HG03469 (cell line): ENCODE results near the gene AQP9.

Source experiments
- ATAC-seq: cut with Tn5 transposase; IDR thresholded peaks from one replicate; pipeline ENCODE4 v1.9.1; 2021; ENCODE audit warnings: mild to moderate bottlenecking, moderate library complexity, moderate number of reproducible peaks; ENCODE audit not compliant: unreplicated experiment

Gene AQP9

DNA sequence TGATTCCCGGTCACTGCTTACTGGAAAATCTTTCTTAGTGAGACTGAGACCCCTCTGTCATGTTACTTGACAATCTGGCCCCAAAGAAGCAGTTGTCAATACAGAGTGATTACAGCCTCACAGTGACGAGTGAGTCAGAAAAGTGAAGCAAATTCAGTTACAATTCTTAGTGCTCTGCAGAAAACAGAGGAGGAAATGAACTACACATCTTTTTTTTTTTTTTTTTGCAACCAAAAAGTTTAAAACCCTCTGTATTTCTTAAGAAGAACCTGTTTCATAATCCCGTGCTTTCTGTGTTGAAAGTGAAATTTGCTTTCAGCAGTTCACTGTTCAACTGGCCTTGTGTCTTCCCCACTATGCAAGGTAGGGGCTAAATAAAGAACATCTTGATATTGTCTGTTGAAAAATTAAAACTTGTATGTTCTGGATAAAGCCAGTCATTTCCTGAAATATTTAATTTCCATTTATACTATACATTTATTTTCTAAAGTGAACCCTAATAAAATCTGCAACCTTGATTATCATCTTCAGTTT is 1.9 kb downstream of the AQP9 start:
- no peak for ATAC-seq

DNA sequence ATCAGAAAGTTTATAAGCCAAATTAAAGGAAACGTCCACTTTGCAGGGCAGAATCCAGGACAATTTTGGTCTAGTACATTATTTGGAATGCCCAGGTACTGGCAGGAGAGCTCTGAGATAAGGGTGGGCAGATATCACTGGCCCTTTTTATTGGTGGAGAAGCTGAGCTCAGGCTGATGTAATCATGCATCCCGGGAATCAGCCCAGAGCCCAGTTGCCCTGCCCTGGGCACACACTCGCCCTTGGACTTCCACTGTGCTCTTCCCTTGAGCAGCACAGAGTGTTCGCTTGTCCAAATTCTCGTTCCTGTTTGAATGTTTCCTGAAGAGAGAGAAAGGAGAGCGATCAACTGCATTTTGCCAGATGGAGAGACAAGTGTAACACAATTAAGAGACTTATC is 3.7 kb downstream of the AQP9 start:
- ATAC-seq, result no peak

DNA sequence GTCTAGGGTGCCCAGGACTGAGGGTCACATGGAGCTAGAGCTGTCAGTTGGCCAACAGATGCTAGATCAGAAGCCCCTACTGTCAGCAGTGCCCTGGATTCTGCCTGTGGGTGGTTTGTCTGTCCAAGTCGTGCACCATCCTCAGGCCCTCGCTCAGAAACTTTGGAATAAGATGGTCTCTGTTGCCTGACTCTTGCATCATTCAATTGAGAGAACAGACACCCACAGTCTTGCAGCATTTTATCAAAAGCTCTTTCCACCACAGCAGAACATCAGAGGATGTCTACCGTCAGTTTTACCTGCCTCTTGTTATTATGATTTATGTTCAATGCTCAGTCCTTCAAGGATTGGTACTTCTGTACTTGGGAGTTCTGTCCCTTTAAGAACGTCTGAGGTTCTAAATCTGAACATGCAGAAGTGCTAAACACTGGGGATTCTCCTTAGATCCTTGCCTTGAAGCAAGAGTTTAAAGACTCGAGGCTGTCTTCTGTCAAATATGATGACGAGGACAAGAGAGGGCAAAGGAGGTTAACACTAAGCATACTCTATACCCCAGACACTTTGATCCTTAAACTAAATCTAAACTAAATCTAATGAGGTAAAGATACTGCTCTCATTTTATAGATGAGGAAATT is 4.8 kb downstream of the AQP9 start:
- ATAC-seq, result no peak

DNA sequence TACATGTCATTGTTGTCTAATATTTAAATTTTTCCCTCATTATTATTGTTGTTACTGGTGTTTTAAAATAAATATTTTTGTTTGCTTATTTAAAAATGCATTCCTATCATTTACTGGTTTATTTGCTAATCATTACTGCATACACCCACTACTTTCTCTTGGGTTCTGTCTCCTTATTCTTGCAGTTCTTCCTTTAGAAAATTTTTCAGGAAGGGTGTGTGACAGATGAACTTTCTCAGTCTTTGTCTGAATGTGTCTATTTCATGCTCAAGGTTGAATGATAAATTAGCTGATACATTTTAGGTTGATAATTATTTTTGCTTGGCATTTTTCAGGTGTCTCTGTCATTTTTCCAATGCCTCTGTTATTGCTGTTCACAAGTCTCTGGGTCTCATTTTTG is 7.4 kb downstream of the AQP9 start:
- ATAC-seq, result no peak

DNA sequence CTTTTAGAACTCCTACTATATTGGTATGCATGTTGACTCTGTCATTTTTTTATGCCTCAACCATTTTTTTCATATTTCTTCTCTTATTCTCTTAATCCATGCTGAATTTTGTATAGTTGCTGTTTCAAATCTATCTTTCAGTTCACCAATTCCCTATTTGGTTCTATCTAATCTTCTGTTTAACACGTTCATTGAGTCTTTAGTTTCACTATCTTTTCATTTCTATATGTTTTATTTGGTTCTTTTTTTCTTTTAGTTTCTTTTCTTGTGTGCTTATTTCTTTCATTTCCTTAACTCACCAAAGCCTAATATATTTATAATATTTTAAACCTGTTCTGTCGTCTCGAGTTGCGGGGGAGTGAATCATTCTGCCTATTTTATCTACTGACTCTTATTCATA is 8.0 kb downstream of the AQP9 start:
- no peak for ATAC-seq

GRCh38 chr15:58146749-58147148 is 8.6 kb downstream of the AQP9 start:
- ATAC-seq, result no peak

GRCh38 chr15:58147171-58147611 is 9.0 kb downstream of the AQP9 start:
- ATAC-seq, result no peak

DNA sequence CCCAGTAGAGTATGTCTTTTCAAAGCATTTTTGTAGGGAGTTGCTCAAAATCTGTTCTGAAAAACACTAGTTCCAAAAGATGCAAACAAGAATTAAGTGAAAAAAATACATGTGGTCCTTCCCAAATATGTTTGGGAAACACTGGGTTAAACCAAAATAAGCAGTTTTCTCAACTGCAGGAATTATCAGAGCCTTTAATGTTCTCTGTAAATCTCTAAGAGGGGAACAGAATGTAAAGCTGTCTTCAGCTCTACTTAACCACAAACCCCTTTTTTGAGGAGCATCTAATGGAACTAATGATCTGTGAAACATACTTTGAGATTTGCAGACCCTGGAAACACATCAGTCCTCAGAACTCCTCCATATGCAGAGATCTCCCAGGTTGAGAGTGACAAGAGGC is 9.9 kb downstream of the AQP9 start:
- no peak for ATAC-seq

GRCh38 chr15:58148633-58149445 is 10.7 kb downstream of the AQP9 start:
- ATAC-seq, result no peak

- no peak for ATAC-seq
Measured at GRCh38 chr15:58154769-58155168, 16.6 kb downstream of the AQP9 start.

GRCh38 chr15:58159827-58160386 is 21.7 kb downstream of the AQP9 start:
- no peak for ATAC-seq

DNA sequence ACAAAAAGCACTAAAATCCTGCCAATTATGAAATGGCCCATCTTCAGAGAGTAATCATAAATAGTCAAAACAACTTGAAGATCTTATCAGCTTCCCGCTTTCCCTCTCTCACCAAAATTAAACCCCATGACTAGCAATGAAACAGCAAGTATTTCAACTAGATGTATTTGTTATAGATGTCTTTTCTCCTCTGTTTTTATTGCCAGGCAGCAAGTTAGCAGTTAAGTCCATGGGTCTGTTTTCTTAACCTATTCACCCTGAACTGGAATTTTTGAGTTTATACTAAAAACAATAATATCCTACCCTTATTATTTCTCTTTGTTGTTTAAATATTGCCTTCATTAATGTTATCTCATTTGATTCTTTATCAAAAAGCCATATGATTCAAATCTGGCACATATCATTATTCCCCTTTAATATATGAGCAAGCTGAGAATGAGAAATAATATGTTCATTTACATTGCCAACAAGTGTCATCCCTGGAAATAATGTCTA is 23.3 kb downstream of the AQP9 start:
- no peak for ATAC-seq

DNA sequence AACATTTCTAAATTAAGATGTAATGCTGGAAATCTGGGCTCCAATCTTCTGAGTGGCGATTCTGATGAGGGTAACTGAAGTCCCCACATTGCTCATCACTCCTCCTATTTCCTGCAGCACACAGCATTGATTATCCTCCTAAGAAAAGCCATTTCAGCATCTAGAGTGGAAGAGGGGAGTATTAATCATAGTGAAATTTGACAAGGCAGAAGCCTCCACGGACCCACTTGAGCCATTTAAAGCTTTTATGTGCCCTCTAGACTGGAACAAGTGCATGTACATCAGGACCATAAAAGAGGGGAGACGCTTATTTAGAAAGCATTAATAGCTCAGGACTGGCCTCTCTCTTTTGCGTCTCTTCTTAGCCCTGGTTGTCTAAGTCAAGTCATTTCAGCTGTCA is 25.8 kb downstream of the AQP9 start:
- ATAC-seq, result no peak

GRCh38 chr15:58164926-58165325 is 26.7 kb downstream of the AQP9 start:
- ATAC-seq, result no peak

DNA sequence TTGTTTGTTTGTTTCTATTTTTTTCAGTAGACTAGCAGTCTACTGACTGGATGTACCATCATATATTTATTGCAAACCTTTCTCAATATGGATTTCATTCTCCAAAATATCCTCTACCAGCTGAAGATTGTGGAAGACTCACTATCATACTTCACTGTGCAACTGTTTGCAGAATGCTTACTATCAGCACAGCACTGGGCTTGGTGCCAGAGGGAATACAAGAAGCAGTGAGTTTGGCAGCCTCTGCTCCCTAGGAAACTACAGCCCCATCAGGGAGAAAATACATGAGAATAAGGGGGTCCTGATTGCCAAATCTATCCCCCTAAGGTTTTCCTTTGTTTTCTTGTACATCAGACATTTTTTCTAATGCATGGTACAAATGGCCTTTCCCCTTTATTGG is 27.5 kb downstream of the AQP9 start:
- ATAC-seq, result no peak

DNA sequence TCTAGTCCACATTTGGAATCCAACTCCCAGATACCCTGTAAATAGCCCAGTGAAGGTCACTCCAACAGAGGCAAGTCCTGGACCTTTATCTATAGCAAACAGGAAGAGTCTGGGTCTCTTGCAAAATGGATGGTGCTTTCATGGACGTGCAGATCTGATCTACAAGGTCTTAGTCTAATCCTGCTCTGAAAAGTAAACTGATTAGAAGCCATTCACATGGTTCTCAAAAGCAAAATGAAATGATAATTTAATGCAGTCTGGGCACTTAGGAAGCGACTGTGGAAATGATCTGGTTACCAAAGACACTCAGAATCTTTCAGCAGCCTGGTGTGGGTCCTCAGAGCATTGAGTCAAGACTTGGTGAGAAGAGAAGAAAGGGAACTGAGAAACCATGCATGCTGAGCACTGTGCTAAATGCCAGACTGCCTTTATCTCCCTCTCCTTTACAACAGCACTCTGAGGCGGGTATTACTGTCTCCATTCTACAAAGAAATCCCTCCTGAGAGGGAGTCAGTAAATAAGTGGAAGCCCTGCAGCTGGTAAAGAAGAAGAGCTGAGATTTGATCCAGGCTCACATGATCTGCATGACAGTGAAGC is 29.0 kb downstream of the AQP9 start:
- ATAC-seq, result no peak

DNA sequence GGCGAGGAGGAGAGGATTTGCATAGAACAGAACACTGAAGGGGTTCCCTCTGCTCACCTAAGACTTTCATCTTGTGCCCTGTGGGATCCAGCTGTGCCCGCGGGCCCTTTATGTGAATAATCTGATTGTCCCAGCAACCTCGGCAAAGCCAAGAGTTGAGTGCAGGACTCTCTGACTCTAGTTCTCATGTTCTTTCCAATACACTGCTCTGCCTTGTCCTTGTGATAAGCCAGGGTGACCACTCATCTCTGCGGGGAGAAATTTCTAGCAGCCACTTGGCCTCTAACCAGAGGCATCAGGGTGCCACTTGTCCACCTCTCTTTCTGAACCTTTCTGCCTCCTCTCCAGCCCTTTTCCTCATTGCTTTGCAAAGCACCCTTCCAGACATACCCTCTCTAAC is 31.8 kb downstream of the AQP9 start:
- ATAC-seq, result no peak

DNA sequence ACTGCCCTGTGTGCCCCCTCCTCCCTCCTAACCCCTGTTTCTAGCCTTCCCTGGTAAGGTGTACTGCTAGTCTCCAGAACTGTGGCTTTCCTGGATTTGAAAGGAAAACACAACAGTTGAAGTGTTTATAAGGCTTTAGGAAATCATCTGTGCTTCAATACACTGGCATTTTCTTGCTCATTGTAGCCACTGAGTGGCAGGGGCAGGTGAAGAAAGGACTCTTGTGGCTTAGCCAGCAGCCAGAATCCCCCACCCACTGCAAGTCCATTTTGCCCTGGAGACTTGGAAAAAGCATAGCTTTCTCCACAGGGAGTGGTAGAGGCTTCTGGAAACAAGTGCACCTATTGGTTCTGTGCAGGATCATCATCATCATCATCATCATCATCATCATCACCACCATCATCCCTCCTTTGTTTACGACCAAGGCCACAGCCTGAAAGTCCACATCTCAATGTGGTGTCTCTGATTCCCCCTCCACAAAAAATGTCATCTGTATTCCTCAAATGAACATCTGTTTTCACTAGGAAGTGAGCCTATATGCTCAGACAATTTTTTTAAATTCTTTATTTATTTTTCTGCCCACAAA is 33.4 kb downstream of the AQP9 start:
- no peak for ATAC-seq

GRCh38 chr15:58174709-58175108 is 36.5 kb downstream of the AQP9 start:
- ATAC-seq, result no peak

DNA sequence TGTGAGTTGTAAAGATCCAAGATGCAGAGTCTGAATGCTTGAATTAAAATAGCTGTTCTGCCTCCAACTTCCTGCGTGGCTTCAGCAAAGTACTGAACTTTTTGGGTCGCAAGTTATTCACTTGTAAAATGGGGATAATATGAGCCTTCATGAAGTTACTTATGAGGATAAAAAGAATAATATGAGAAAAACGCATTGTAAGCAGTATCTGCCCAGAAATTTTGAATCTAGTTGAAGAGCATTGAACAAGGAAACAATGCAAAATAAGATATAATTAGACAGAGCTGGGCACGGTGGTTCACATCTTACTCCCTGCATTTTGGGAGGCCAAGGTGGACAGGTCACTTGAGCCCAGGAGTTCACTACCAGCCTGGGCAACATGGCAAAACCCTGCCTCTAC is 37.8 kb downstream of the AQP9 start:
- no peak for ATAC-seq

DNA sequence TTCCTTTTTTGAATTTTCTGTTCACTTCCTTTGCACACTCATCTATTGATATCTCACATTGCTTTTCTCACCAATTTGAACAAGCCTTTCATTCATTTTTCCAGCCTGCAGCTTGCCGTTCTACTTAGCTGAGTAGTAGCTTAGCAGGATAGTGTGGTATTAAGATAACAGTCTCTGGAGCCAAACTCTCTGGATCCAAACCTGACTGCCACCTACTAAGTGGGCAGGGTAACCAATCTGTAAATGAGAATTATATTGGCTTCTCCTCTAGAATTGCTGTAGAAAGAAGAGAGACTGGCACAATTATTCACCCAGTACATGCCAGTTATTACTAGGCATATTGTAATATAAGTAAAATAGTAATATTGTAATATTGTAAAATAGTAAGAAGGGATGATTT is 40.5 kb downstream of the AQP9 start:
- ATAC-seq, result no peak
